Measurements from ENCODE around the gene LAMA1.

- TF ChIP-seq GATA2 (IDR thresholded peaks at IDR 0.05; ENCODE audit: low read depth, low read length): no peak
- TF ChIP-seq GATA3 (IDR thresholded peaks at IDR 0.05; ENCODE audit: low read depth, low read length): no peak
Measured at GRCh38 chr18:7059276-7059675, 58.3 kb downstream of the LAMA1 start.

Data from SH-SY5Y (cell line).